Measurements from ENCODE around the gene SV2C. TPM values are rescaled to one million over a fixed set of nuclear protein-coding genes. Genes with fewer than 3 reads are reported as not detected.

Gene SV2C
- total and polyA plus RNA-seq, 2 of the 13 experiments (the other 11 are each of a cell fraction or from before 2014, with no cell fraction given) = not detected

DNA sequence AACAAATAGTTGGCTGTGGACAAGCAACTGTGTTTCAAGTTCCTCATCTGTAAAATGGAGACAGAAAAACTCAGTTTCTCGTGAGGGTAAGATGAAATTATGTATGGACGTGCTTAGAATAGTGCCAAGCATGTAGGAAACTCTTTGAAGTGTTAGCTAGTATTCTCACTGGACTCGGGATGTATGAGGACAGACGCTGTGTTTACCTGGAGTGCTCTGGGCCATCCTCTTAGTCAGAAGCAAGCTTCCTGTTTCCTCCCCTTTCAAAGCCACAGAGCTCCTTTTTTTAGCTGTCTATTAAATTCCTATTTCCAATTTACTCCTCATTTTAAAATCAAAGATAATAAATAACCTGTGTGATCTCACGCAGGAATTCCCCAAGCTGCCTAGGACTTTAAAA lies 296.1 kb downstream of the SV2C start (continued):
- TF ChIP-seq, protein P1, sequence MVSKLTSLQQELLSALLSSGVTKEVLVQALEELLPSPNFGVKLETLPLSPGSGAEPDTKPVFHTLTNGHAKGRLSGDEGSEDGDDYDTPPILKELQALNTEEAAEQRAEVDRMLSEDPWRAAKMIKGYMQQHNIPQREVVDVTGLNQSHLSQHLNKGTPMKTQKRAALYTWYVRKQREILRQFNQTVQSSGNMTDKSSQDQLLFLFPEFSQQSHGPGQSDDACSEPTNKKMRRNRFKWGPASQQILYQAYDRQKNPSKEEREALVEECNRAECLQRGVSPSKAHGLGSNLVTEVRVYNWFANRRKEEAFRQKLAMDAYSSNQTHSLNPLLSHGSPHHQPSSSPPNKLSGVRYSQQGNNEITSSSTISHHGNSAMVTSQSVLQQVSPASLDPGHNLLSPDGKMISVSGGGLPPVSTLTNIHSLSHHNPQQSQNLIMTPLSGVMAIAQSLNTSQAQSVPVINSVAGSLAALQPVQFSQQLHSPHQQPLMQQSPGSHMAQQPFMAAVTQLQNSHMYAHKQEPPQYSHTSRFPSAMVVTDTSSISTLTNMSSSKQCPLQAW (CRISPR knock-in tag; IDR thresholded peaks at IDR 0.05) = 0 out of 2 replicates have a peak, but pooled peaks have one; percentile 18
- TF ChIP-seq, protein P2, sequence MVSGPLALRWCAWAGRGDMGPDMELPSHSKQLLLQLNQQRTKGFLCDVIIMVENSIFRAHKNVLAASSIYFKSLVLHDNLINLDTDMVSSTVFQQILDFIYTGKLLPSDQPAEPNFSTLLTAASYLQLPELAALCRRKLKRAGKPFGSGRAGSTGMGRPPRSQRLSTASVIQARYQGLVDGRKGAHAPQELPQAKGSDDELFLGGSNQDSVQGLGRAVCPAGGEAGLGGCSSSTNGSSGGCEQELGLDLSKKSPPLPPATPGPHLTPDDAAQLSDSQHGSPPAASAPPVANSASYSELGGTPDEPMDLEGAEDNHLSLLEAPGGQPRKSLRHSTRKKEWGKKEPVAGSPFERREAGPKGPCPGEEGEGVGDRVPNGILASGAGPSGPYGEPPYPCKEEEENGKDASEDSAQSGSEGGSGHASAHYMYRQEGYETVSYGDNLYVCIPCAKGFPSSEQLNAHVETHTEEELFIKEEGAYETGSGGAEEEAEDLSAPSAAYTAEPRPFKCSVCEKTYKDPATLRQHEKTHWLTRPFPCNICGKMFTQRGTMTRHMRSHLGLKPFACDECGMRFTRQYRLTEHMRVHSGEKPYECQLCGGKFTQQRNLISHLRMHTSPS (CRISPR knock-in tag; IDR thresholded peaks at IDR 0.05; ENCODE audit: low read depth) = no peak
- TF ChIP-seq ZNF296 (CRISPR knock-in tag; conservative IDR thresholded peaks at IDR 0.05) (no peak), ASH2L (IDR thresholded peaks at IDR 0.05; ENCODE audit: insufficient read length, low read depth, low read length) (no peak), ZNF614 (CRISPR knock-in tag; IDR thresholded peaks at IDR 0.05; ENCODE audit: borderline replicate concordance) (no peak), MIXL1 (CRISPR knock-in tag; IDR thresholded peaks at IDR 0.05) (0 out of 2 replicates have a peak, but pooled peaks have one; percentile 19), PCBP1 (IDR thresholded peaks at IDR 0.05; ENCODE audit: borderline replicate concordance, low read depth, low read length) (no peak), ATF5 (CRISPR knock-in tag; IDR thresholded peaks at IDR 0.05; ENCODE audit: low read depth) (no peak), FOSL2 (CRISPR knock-in tag; IDR thresholded peaks at IDR 0.05) (peak; percentile 39), ZNF646 (CRISPR knock-in tag; IDR thresholded peaks at IDR 0.05) (no peak), CHCHD3 (CRISPR knock-in tag; IDR thresholded peaks at IDR 0.05) (no peak), NR3C1 (CRISPR knock-in tag; IDR thresholded peaks at IDR 0.05) (no peak)
- TF ChIP-seq, protein P3, sequence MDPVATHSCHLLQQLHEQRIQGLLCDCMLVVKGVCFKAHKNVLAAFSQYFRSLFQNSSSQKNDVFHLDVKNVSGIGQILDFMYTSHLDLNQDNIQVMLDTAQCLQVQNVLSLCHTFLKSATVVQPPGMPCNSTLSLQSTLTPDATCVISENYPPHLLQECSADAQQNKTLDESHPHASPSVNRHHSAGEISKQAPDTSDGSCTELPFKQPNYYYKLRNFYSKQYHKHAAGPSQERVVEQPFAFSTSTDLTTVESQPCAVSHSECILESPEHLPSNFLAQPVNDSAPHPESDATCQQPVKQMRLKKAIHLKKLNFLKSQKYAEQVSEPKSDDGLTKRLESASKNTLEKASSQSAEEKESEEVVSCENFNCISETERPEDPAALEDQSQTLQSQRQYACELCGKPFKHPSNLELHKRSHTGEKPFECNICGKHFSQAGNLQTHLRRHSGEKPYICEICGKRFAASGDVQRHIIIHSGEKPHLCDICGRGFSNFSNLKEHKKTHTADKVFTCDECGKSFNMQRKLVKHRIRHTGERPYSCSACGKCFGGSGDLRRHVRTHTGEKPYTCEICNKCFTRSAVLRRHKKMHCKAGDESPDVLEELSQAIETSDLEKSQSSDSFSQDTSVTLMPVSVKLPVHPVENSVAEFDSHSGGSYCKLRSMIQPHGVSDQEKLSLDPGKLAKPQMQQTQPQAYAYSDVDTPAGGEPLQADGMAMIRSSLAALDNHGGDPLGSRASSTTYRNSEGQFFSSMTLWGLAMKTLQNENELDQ (CRISPR knock-in tag; IDR thresholded peaks at IDR 0.05; ENCODE audit: borderline replicate concordance) = no peak
- TF ChIP-seq, protein P4, sequence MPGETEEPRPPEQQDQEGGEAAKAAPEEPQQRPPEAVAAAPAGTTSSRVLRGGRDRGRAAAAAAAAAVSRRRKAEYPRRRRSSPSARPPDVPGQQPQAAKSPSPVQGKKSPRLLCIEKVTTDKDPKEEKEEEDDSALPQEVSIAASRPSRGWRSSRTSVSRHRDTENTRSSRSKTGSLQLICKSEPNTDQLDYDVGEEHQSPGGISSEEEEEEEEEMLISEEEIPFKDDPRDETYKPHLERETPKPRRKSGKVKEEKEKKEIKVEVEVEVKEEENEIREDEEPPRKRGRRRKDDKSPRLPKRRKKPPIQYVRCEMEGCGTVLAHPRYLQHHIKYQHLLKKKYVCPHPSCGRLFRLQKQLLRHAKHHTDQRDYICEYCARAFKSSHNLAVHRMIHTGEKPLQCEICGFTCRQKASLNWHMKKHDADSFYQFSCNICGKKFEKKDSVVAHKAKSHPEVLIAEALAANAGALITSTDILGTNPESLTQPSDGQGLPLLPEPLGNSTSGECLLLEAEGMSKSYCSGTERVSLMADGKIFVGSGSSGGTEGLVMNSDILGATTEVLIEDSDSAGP (CRISPR knock-in tag; IDR thresholded peaks at IDR 0.05; ENCODE audit: borderline replicate concordance) = no peak
